Large intestine (tissue), 3 donors: ENCODE results near the gene TARBP1. TPM values are rescaled to one million over a fixed set of nuclear protein-coding genes. Genes with fewer than 3 reads are reported as not detected.
A peak's percentile ranks its signal among the peaks of the same experiment; 100 is the strongest.
"Not testable (repeated sequence)": the region's sequence is repeated elsewhere in the genome, so short reads cannot be mapped to it uniquely, and the experiment has no call there.

Experiments used
- DNase-seq, 2 donors: peaks; one replicate each; pipeline versions ENCODE4 v3.0.0 to v3.0.0-alpha.2; 2013
- H3K27ac ChIP-seq: one replicate; pipeline ENCODE4 v1.5.1; 2013; ENCODE audit warnings: low read length
- H3K27me3 ChIP-seq: 2 replicates; pipeline ENCODE4 v1.6.1; 2013; ENCODE audit warnings: low read length; ENCODE audit not compliant: control insufficient read depth, insufficient read depth
- H3K36me3 ChIP-seq: 2 replicates; pipeline ENCODE4 v1.6.1; 2013; ENCODE audit warnings: low read length; ENCODE audit not compliant: control insufficient read depth, insufficient read depth
- H3K4me1 ChIP-seq: one replicate; pipeline ENCODE4 v1.6.1; 2013; ENCODE audit warnings: low read length; ENCODE audit not compliant: control insufficient read depth, insufficient read depth
- H3K4me3 ChIP-seq: one replicate; pipeline ENCODE4 v1.5.1; 2013; ENCODE audit warnings: low read length
- H3K9me3 ChIP-seq: one replicate; pipeline ENCODE4 v1.6.1; 2013; ENCODE audit warnings: mild to moderate bottlenecking, low read depth, low read length, moderate library complexity; ENCODE audit not compliant: control insufficient read depth
- WGBS: methylation state at CpG from one replicate; pipeline ENCODE4 v1.1.5; 2013; ENCODE audit warnings: low lambda C conversion rate; ENCODE audit not compliant: insufficient coverage; 5-methylcytosine and 5-hydroxymethylcytosine counted together
- polyA plus RNA-seq: library from polyadenylated mRNA; unstranded; fragments of 120-200 nt; gene quantifications from one replicate; pipeline ENCODE4 v1.2.1, GENCODE V29; 2013

TARBP1 gene
- polyA plus RNA-seq, 1 donor: 84.4 TPM

GRCh38 chr1:234518876-234519275 lies 39.9 kb upstream of the TARBP1 start:
- Histone ChIP-seq H3K4me1 (peaks cover 10% of the 10 kb centered on the region), H3K36me3 (no peaks in the 10 kb centered on the region), H3K27ac (no peak overlapping the region), H3K9me3 (no peaks in the 10 kb centered on the region), H3K27me3 (no peaks in the 10 kb centered on the region), H3K4me3 (no peak overlapping the region)
- WGBS: no CpG with 5 or more reads among the region's 10 CpGs
- DNase-seq: no peak

- DNase-seq, H3K27me3 ChIP-seq, H3K9me3 ChIP-seq, H3K4me1 ChIP-seq, H3K4me3 ChIP-seq, H3K27ac ChIP-seq, H3K36me3 ChIP-seq: not testable (repeated sequence)
- WGBS: 100% methylated on average over 2 of the region's 10 CpGs
Observed at GRCh38 chr1:234518086-234518485, 39.1 kb upstream of the TARBP1 start.

DNA sequence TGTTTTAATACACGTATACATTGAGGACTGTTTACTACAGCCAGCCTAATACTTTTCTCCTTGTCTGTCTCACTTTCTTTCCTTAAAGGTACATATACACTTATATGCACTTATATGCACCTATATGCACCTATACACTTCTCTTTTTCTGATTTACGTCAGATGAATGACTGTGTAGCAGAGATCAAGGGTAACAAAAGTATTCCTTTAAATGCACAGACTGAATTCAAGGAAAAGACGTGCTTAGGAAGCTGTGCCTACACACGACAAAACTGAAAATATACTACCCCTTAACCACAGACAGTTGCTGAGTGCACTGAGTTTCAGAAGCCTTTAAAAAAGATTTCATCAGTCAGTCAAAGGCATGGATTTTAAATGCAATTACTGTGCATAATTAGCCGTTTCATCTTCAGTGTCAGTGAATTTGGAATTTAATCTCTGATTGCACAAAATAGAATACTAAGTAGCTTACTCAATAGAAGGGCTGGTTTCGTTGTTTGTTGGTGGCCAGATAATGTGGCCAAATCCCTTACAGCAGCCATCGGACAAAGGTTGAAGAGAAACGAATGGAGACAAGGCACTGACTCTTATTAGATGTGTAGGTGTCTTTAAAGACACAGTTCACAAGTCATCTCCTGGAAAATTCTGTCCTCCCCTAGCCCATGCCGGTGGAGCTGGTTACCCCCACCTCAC lies 38.3 kb upstream of the TARBP1 start:
- WGBS: 100% methylated on average over 1 of the region's 9 CpGs
- Histone ChIP-seq H3K4me1 (no peaks in the 10 kb centered on the region), H3K27me3 (no peaks in the 10 kb centered on the region), H3K27ac (peak overlapping the region; percentile 47), H3K9me3 (no peaks in the 10 kb centered on the region), H3K36me3 (no peaks in the 10 kb centered on the region), H3K4me3 (no peak overlapping the region)
- peak in 1 of 2 donors; percentile 52 for DNase-seq

- H3K4me1 ChIP-seq: no peaks in the 10 kb centered on the region
- H3K9me3 ChIP-seq: no peaks in the 10 kb centered on the region
- no peak for DNase-seq
- no peaks in the 10 kb centered on the region for H3K36me3 ChIP-seq
- no peaks in the 10 kb centered on the region for H3K27me3 ChIP-seq
- WGBS: 83% methylated on average over 1 of the region's 3 CpGs
- H3K4me3 ChIP-seq: no peak overlapping the region
- H3K27ac ChIP-seq: no peak overlapping the region
Observed at GRCh38 chr1:234515821-234516241, 36.9 kb upstream of the TARBP1 start.

DNA sequence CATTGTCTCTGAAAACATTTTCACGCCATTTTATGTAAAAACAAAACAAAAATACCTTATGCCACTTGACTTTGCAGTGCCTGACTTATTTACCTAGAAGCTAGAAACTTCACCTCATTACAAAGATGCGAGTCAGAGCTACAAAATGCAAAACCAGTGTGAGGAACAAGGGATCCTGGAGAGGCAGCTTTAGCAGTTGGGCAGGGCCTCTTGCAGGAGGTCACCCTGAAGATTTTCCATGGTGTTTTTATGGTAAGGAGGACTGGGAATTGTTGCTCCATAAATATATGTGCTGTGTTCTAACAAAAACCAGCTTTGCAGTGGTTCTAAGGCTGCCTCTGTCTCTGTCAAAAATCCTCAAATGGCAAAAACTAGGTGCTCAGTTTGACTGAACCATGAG lies 36.4 kb upstream of the TARBP1 start:
- Histone ChIP-seq H3K9me3 (no peaks in the 10 kb centered on the region), H3K4me1 (no peaks in the 10 kb centered on the region), H3K27me3 (no peaks in the 10 kb centered on the region), H3K27ac (no peak overlapping the region), H3K4me3 (no peak overlapping the region), H3K36me3 (no peaks in the 10 kb centered on the region)
- DNase-seq: no peak
- no CpG with 5 or more reads among the region's 2 CpGs for WGBS

GRCh38 chr1:234512451-234512861 lies 33.5 kb upstream of the TARBP1 start:
- no peak overlapping the region for H3K27ac ChIP-seq
- DNase-seq: no peak
- no peaks in the 10 kb centered on the region for H3K4me1 ChIP-seq
- no peaks in the 10 kb centered on the region for H3K9me3 ChIP-seq
- WGBS: no CpG with 5 or more reads among the region's 5 CpGs
- H3K27me3 ChIP-seq: no peaks in the 10 kb centered on the region
- no peak overlapping the region for H3K4me3 ChIP-seq
- no peaks in the 10 kb centered on the region for H3K36me3 ChIP-seq

GRCh38 chr1:234509457-234510328 lies 30.7 kb upstream of the TARBP1 start:
- 78% methylated on average over 2 of the region's 9 CpGs for WGBS
- Histone ChIP-seq H3K4me3 (no peak overlapping the region), H3K9me3 (no peaks in the 10 kb centered on the region), H3K36me3 (no peaks in the 10 kb centered on the region), H3K27me3 (no peaks in the 10 kb centered on the region), H3K27ac (no peak overlapping the region), H3K4me1 (no peaks in the 10 kb centered on the region)
- no peak for DNase-seq

DNA sequence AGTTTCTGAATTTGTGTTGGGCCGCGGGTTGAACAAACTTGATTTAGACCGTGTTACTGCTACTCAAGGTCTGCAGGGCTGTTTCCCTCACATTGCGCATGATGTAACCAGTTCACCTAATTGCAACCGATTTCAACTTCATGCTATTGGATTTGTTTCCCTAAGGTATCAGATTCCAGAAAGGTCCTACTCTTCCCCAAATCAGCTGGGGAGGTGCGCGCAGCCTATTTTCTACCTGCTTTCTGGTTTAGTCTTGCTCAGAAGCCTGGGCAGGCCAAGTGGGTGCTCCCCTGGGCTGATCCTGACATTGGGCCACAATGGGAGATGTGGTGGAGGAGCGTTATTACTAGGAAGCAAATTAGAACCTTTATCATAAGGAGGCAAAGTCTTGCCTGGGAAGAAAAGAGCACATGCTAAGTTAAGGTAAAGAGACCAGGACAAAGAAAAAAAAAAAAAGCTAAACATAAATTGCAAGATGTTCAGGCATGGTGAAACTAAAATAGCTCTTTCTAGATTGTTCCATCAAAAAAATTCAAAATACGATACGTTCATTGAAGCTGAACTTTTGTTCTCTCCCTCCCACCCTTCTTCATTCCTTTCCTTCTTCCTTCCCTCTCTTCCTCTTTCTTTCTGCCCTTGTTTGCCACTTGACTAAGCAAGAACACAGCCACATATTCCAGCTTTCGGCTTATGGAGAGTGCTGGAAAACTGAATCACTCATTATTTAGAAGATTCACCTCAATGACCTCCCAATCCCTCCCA lies 28.8 kb upstream of the TARBP1 start:
- no peaks in the 10 kb centered on the region for H3K36me3 ChIP-seq
- WGBS: 100% methylated on average over 6 of the region's 11 CpGs
- H3K4me3 ChIP-seq: no peak overlapping the region
- DNase-seq: no peak
- no peaks in the 10 kb centered on the region for H3K4me1 ChIP-seq
- no peak overlapping the region for H3K27ac ChIP-seq
- H3K9me3 ChIP-seq: no peaks in the 10 kb centered on the region
- H3K27me3 ChIP-seq: no peaks in the 10 kb centered on the region

- Histone ChIP-seq H3K9me3 (no peaks in the 10 kb centered on the region), H3K4me3 (no peak overlapping the region), H3K27me3 (no peaks in the 10 kb centered on the region), H3K4me1 (peaks cover 4% of the 10 kb centered on the region), H3K36me3 (no peaks in the 10 kb centered on the region), H3K27ac (no peak overlapping the region)
- no peak for DNase-seq
- WGBS: no CpG with 5 or more reads among the region's 2 CpGs
Observed at GRCh38 chr1:234507089-234507488, 28.1 kb upstream of the TARBP1 start.

GRCh38 chr1:234505769-234506102 lies 26.8 kb upstream of the TARBP1 start:
- DNase-seq: no peak

More at GRCh38 chr1:234505769-234506102, 26.8 kb upstream of the TARBP1 start:
- Histone ChIP-seq H3K4me1 (peaks cover 4% of the 10 kb centered on the region), H3K36me3 (no peaks in the 10 kb centered on the region), H3K4me3 (no peak overlapping the region), H3K27me3 (no peaks in the 10 kb centered on the region), H3K27ac (no peak overlapping the region), H3K9me3 (no peaks in the 10 kb centered on the region)
